GM12878 (cell line): ENCODE results near the gene RNF152. TPM values are rescaled to one million over a fixed set of nuclear protein-coding genes. Genes with fewer than 3 reads are reported as not detected.

Source experiments
- ATAC-seq: fragments of 200-7000 bp; cut with Tn5 transposase; 3 replicates; pipeline ENCODE4 v1.9.1; 2020; ENCODE audit warnings: mild to moderate bottlenecking, moderate library complexity
- BruUV-seq: library from RNA; stranded (reverse); fragments of 400-500 nt; replicated peaks from 2 replicates; lab custom pipeline; 2021; lab: Mats Ljungman, UMichigan
- CTCF ChIA-PET: fragments of 300-600 bp; sonication (Branson Sonifier 250); formaldehyde crosslinking; extraction: SDS; loops from one replicate; lab custom pipeline; 2021; ENCODE audit warnings: inconsistent platforms; lab: Yijun Ruan, JAX
- POLR2A ChIA-PET: fragments of 350-600 bp; formaldehyde crosslinking; extraction: SDS; loops from one replicate; lab custom pipeline; 2021; ENCODE audit warnings: inconsistent platforms; lab: Charles Lee
- RAD21 ChIA-PET: fragments of 300-600 bp; sonication (Branson Sonifier 250); formaldehyde crosslinking; loops from one replicate; lab custom pipeline; 2023; ENCODE audit warnings: antibody characterized with exemption; ENCODE audit not compliant: unreplicated experiment; lab: Charles Lee
- SMC1A ChIA-PET: fragments of 300-600 bp; sonication (Branson Sonifier 250); formaldehyde crosslinking; loops from one replicate; lab custom pipeline; 2023; ENCODE audit not compliant: unreplicated experiment, uncharacterized antibody; lab: Charles Lee
- DNase-seq: peaks from one replicate; pipeline ENCODE4 v3.0.0-alpha.2; 2011; ENCODE audit warnings: low read depth, low spot score
- FAIRE-seq: peaks from 3 replicates; lab custom pipeline; 2011; peaks lifted over from hg19 to GRCh38; lab: Jason Lieb, UNC
- H2AFZ ChIP-seq: 2 replicates; pipeline ENCODE4 v1.6.0; 2011; ENCODE audit warnings: low read depth, low read length, control low read depth; ENCODE audit not compliant: control insufficient read depth
- H3K27ac ChIP-seq: 2 replicates; pipeline ENCODE4 v1.5.1; 2011; ENCODE audit warnings: control low read depth; ENCODE audit not compliant: control insufficient read depth, insufficient read depth
- H3K27me3 ChIP-seq, 2 experiments: replicated peaks in 1 of 2; 2 replicates each; pipeline versions ENCODE4 v1.6.0 to v1.6.1; 2011; ENCODE audit warnings: low read length in 1 of 2; ENCODE audit not compliant: control insufficient read depth in 2 of 2, insufficient read depth in 2 of 2
- H3K36me3 ChIP-seq, 2 experiments: 2 replicates each; pipeline ENCODE4 v1.5.1; 2011; ENCODE audit warnings: low read length in 1 of 2; ENCODE audit not compliant: control insufficient read depth in 2 of 2, insufficient read depth in 2 of 2
- H3K4me1 ChIP-seq: 2 replicates; pipeline ENCODE4 v1.6.1; 2011; ENCODE audit warnings: mild to moderate bottlenecking, low read length, moderate library complexity, mixed read lengths; ENCODE audit not compliant: control insufficient read depth, insufficient read depth
- H3K4me2 ChIP-seq: 2 replicates; pipeline ENCODE4 v1.6.0; 2011; ENCODE audit warnings: control low read depth; ENCODE audit not compliant: control insufficient read depth, insufficient read depth
- H3K4me3 ChIP-seq: fragments of 200-600 bp; sonication (generic); 2 replicates; pipeline ENCODE4 v1.5.1; 2016
- H3K79me2 ChIP-seq: 2 replicates; pipeline ENCODE4 v1.6.0; 2011; ENCODE audit warnings: low read length; ENCODE audit not compliant: control insufficient read depth, insufficient read depth
- H3K9ac ChIP-seq: 2 replicates; pipeline ENCODE4 v1.8.0; 2011; ENCODE audit warnings: low read length, control low read depth, mixed read lengths; ENCODE audit not compliant: control insufficient read depth, insufficient read depth
- H3K9me3 ChIP-seq: replicated peaks from 3 replicates; pipeline ENCODE4 v1.5.1; 2011; ENCODE audit warnings: mild to moderate bottlenecking, low read length; ENCODE audit not compliant: control insufficient read depth, insufficient read depth
- H4K20me1 ChIP-seq: 2 replicates; pipeline ENCODE4 v1.6.0; 2011; ENCODE audit not compliant: control insufficient read depth, insufficient read depth
- BRCA1 ChIP-seq: IDR thresholded peaks from 2 replicates; pipeline ENCODE4 v1.6.1; 2011; ENCODE audit warnings: low read depth, low read length, improper control_type of control experiment
- CBFB ChIP-seq: IDR thresholded peaks from 2 replicates; pipeline ENCODE4 v1.6.1; 2016; ENCODE audit warnings: antibody characterized with exemption, low read depth
- CEBPZ ChIP-seq: fragments of 150-350 bp; IDR thresholded peaks from 2 replicates; pipeline ENCODE4 v1.6.1; 2016; ENCODE audit warnings: low read depth, low read length
- EED ChIP-seq: sonication (generic); IDR thresholded peaks from 2 replicates; pipeline ENCODE4 v1.6.1; 2016; ENCODE audit warnings: antibody characterized with exemption, low read depth
- HDAC2 ChIP-seq: fragments of 200-600 bp; sonication (generic); IDR thresholded peaks from 2 replicates; pipeline ENCODE4 v1.6.1; 2017
- IKZF2 ChIP-seq, 2 experiments: fragments of 450-650 bp; IDR thresholded peaks; 2 replicates each; pipeline ENCODE4 v1.6.1; 2017; ENCODE audit warnings: mild to moderate bottlenecking in 2 of 2, moderate library complexity in 2 of 2
- NFYB ChIP-seq: IDR thresholded peaks from 2 replicates; pipeline ENCODE4 v1.6.1; 2011; ENCODE audit warnings: low read depth, mild to moderate bottlenecking, low read length, improper control_type of control experiment, moderate library complexity; ENCODE audit not compliant: insufficient read depth
- RELB ChIP-seq: fragments of 450-650 bp; IDR thresholded peaks from 2 replicates; pipeline ENCODE4 v1.6.1; 2017; ENCODE audit warnings: low read depth, mild to moderate bottlenecking, moderate library complexity
- SIN3A ChIP-seq: IDR thresholded peaks from 2 replicates; pipeline ENCODE4 v1.6.1; 2012; ENCODE audit warnings: low read depth, low read length, improper control_type of control experiment
- USF2 ChIP-seq: IDR thresholded peaks from 2 replicates; pipeline ENCODE4 v1.6.1; 2011; ENCODE audit warnings: low read depth, low read length, improper control_type of control experiment, borderline replicate concordance
- WGBS: methylation state at CpG from one replicate; pipeline ENCODE4 v1.1.6; 2016; ENCODE audit warnings: low lambda C conversion rate; ENCODE audit not compliant: insufficient replicate concordance, insufficient coverage; ENCODE audit errors: missing lambda C conversion rate; 5-methylcytosine and 5-hydroxymethylcytosine counted together
- in situ Hi-C: fragments of 300-500 bp; cut with MboI; formaldehyde crosslinking; loops from 9 replicates; pipeline ENCODE4 v1.14.3; 2018; ENCODE audit warnings: mixed read lengths
- intact Hi-C: fragments of 100-400 bp; cut with micrococcal nuclease; formaldehyde crosslinking; loops from one replicate; pipeline ENCODE4 v1.14.2; 2022; ENCODE audit not compliant: unreplicated experiment
- polyA plus RNA-seq, 11 experiments: library from polyadenylated mRNA; depleted of rRNA in 4 of 11; unstranded in 6 of 11; stranded (reverse) in 5 of 11; fragments of >200 nt; fragmentation: Nextera tagmentation in 4 of 11; fragmentation: Illumina TruSeq in 1 of 11; extraction: Ambion mirVana in 4 of 11; extraction: Trizol in 1 of 11; gene quantifications; 1 replicate in 1 of 11; 2 replicates in 10 of 11; pipeline versions ENCODE4 v1.2.1 to v1.2.3, GENCODE V29; 2011 to 2016; ENCODE audit warnings: inconsistent platforms in 2 of 11, missing spikeins in 2 of 11, low read depth in 1 of 11
- total RNA-seq, 4 experiments: library from RNA; depleted of rRNA in 3 of 4; stranded (reverse); fragments of >200 nt in 3 of 4; fragmentation: Illumina TruSeq in 1 of 4; extraction: Trizol in 1 of 4; gene quantifications; 2 replicates each; pipeline versions ENCODE4 v1.2.1 to v1.2.3, GENCODE V29; 2013 to 2021

RNF152 gene
- total and polyA plus RNA-seq, 10 of the 15 experiments (the other 5 are each of a cell fraction or from before 2014, with no cell fraction given): under 0.01 to 0.07 (median 0.03) TPM; not detected in 7

- in situ Hi-C loops: no loop called here
- POLR2A ChIA-PET: no interaction called here
- Histone ChIP-seq H3K4me3 (no peak overlapping the region), H4K20me1 (no peaks in the 10 kb centered on the region), H3K79me2 (no peaks in the 10 kb centered on the region), H2AFZ (no peak overlapping the region), H3K27me3 (no peaks in the 10 kb centered on the region)
- DNase-seq: no peak
- no peak for TF ChIP-seq SIN3A
- no peak for TF ChIP-seq USF2
- TF ChIP-seq EED: no peak
- no peak for TF ChIP-seq CBFB
- no peak for TF ChIP-seq IKZF2 (IDR thresholded peaks at IDR 0.05)
- no peak for TF ChIP-seq HDAC2
- no peak for TF ChIP-seq CEBPZ
- TF ChIP-seq RELB: no peak
- no peak for TF ChIP-seq BRCA1
- TF ChIP-seq NFYB: no peak
- TF ChIP-seq, all 136 proteins: peak for 0
- ChIA-PET SMC1A (no interaction called here), CTCF (no interaction called here), RAD21 (no interaction called here)
- no peak for FAIRE-seq
- H3K9ac ChIP-seq: no peak overlapping the region
- no peaks in the 10 kb centered on the region for H3K4me1 ChIP-seq
- intact Hi-C loops: no loop called here
- no peak overlapping the region for H3K4me2 ChIP-seq
- 9% methylated on average over 4 of the region's 4 CpGs for WGBS
- ATAC-seq: no peak
- H3K27ac ChIP-seq: no peak overlapping the region
- no peaks in the 10 kb centered on the region for H3K36me3 ChIP-seq
- no peaks in the 10 kb centered on the region; the same call in 2 of the 3 replicates for H3K9me3 ChIP-seq
- BruUV-seq: no TSS peak
Observed at GRCh38 chr18:61856678-61857077, 36.1 kb downstream of the RNF152 start.
